Transverse colon (tissue), 4 donors: ENCODE results near the gene CKB.

Source experiments
- EP300 ChIP-seq: sonication (generic); formaldehyde crosslinking; IDR thresholded peaks from one replicate; pipeline ENCODE4 v1.6.1; 2017; ENCODE audit warnings: antibody characterized with exemption, low read depth
- POLR2A ChIP-seq: fragments of 450-650 bp; IDR thresholded peaks from one replicate; pipeline ENCODE4 v1.6.1; 2016; ENCODE audit warnings: antibody characterized with exemption, mild to moderate bottlenecking, moderate library complexity
- POLR2AphosphoS5 ChIP-seq, 3 donors: sonication (generic); formaldehyde crosslinking; IDR thresholded peaks; one replicate each; pipeline ENCODE4 v1.6.1; 2016; ENCODE audit warnings: antibody characterized with exemption in 3 of 3
- TF ChIP-seq, protein P1 (sequence below), 5 experiments: fragments of 200-600 bp in 3 of 5; fragments of 450-650 bp in 2 of 5; sonication (generic) in 3 of 5; IDR thresholded peaks; 1 replicate in 2 of 5; 2 replicates in 3 of 5; pipeline ENCODE4 v1.5.1; 2016 to 2017; ENCODE audit warnings: antibody characterized with exemption in 5 of 5, inconsistent platforms in 3 of 5, mild to moderate bottlenecking in 2 of 5, moderate library complexity in 1 of 5

DNA sequence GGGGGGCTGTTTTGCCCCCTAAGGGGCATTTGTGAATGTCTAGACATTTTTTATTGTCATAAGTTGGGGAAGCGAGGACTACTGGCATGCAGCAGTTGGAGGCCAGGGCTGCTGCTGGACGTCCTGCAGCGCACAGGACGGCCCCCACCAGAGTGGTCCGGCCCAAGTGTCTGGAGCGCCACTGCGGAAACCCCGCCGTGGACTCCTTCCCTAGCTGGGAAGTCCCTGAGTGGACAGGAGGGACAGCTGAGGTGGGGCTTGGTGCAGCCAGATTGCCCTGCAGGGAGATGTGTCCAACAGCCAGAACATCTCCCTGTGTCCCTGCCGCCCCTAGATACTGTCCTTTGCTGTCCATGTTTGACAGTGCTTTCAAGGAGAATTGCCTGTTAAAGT lies 5.5 kb downstream of the CKB start:
- TF ChIP-seq, protein P1, sequence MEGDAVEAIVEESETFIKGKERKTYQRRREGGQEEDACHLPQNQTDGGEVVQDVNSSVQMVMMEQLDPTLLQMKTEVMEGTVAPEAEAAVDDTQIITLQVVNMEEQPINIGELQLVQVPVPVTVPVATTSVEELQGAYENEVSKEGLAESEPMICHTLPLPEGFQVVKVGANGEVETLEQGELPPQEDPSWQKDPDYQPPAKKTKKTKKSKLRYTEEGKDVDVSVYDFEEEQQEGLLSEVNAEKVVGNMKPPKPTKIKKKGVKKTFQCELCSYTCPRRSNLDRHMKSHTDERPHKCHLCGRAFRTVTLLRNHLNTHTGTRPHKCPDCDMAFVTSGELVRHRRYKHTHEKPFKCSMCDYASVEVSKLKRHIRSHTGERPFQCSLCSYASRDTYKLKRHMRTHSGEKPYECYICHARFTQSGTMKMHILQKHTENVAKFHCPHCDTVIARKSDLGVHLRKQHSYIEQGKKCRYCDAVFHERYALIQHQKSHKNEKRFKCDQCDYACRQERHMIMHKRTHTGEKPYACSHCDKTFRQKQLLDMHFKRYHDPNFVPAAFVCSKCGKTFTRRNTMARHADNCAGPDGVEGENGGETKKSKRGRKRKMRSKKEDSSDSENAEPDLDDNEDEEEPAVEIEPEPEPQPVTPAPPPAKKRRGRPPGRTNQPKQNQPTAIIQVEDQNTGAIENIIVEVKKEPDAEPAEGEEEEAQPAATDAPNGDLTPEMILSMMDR (IDR thresholded peaks at IDR 0.05): no peak
- TF ChIP-seq EP300 (no peak), POLR2A (no peak), POLR2AphosphoS5 (IDR thresholded peaks at IDR 0.05) (peak in 1 of 3 donors; percentile 4)
